GM15510 (cell line): ENCODE results near the gene PPP2R3B.

ENCODE experiments used
- POLR2A ChIP-seq: IDR thresholded peaks from 3 replicates; pipeline ENCODE4 v1.6.1; 2011; ENCODE audit warnings: borderline replicate concordance; ENCODE audit not compliant: insufficient read length; ENCODE audit errors: extremely low read depth

PPP2R3B gene

GRCh38 chrX:362351-362750, 24.4 kb downstream of the PPP2R3B start:
- no peak for TF ChIP-seq POLR2A

DNA sequence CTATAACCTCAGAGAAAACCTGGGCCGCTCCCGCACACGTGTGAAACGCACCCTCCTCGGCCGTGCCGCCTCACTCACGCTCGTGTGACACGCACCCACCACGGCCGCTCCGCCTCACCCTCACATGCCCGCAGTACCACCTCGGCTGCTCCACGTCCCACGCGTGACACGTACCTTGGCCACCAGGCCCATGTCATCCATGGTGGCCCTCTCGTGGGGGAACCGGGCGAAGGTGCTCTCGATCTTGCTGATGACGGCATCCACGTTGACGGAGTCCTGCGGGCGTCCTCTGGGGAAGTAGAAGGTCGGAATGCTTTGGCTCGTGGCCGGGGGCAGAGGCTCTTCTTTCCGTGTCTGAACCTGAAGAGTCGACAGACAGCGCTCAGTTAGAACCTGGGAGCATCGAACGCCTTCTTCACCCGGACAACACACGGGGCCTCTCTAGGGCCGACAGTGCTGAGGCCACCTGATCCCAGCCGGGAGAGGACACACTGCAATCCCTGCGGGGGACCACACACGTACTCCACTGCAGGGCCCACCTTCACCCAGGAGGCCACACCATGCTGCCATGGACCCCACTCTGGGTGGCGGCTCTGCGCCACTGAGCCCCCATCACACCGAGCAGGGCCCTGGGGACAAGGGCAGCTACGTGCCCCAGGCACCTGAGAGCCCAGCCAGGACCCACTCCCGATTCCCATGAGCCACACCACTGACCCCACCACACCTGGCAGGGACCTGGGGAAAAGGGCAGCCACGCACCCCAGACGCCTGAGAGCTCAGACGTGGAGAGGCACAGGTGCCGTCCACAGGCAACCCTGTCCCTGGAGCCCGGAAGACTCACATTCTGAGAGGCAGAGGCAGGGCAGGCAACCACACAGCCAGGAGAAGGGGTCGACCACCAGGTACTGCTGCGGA, 25.2 kb downstream of the PPP2R3B start:
- no peak for TF ChIP-seq POLR2A

DNA sequence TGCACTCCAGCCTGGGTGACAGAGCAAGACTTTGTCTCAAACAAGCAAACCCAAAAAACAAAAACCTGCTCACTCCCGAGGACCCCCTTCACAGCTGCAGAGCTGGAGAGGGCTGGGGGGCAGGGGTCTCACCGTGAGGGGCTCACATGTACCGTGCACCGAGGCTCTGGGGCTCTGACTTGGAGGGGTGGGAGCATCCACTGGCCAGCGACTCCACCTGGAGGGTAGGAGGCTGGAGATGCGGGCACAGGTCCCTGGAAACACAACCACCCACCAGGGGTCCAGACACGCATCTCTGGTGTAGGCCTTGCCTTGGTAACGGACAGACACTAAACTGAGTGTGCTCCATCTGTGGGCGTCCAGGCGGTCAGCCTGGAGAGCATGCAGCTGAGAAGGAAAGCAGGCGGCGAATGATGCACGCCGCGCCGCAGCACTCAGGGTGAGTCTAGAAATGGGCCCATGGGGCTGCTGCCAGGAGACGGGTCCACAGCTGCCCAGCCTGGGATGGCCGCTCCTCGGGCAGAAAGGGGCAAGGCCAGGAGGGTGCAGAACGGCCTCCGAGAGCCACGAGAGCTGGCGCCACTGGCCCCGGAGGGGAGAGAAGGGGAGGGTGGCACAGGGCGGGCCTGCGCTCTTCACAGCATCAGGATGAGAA, 26.1 kb downstream of the PPP2R3B start:
- no peak for TF ChIP-seq POLR2A

DNA sequence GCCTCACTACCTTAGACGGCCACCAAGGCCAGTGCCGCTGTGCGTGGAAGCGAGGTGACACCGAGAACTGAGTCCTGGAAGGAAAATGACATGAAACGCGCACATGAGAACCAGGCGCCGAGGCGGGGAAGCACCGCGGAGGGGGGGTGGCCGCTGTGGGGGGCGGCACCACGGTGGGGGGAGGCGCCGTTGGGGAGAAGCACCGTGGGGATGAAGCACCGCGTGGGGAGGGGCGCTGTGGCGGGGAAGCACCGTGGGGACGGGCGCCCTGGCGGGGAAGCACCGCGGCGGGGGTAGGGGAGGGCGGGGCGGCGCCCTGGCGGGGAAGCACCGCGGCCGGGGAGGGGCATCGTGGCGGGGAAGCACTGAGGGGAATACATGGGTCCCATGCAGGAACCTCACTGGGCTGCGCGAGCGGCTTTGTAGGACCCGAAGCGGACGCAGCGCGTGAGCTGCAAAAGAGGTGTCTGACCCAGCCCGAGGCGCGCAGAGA, 28.0 kb downstream of the PPP2R3B start:
- no peak for TF ChIP-seq POLR2A

- no peak for TF ChIP-seq POLR2A
Observed at GRCh38 chrX:357693-358471, 28.8 kb downstream of the PPP2R3B start.

GRCh38 chrX:357035-357692, 29.5 kb downstream of the PPP2R3B start:
- TF ChIP-seq POLR2A = no peak

- no peak for TF ChIP-seq POLR2A
Observed at GRCh38 chrX:356385-357034, 30.2 kb downstream of the PPP2R3B start.

DNA sequence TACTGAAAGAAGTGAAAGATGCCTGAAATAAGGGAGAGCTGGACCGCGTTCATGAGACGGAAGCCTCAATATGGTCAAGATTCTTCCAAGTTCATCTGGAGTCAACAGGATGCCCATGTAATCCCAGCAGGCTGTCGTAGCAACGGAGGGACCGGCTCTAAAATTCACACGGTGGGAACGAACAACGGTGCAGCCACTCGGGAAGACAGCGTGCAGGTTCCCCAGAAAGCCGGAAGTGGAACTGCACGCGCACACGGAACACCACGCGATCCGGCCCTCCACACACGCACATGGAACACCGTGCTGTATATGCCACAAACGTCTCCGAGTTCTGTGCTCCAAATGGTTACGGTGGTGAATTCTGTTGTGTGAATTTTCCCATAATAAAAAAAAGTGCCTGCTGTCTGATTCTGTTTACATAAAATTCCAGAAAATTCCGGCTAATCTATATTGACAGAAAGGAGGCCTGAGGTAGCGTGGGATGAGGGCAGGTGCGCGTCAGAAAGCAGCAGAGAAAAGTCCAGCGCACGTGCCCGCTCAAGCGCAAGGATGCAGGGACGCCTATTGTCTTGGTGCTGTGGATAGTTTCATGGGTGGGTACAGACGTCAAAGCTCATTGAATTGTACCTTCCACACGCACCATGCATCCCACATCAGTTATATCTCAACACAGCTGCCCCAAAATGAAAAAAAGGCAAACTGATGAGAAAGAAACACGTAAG, 31.2 kb downstream of the PPP2R3B start:
- TF ChIP-seq POLR2A = no peak

GRCh38 chrX:353566-354535, 32.9 kb downstream of the PPP2R3B start:
- TF ChIP-seq POLR2A = no peak

DNA sequence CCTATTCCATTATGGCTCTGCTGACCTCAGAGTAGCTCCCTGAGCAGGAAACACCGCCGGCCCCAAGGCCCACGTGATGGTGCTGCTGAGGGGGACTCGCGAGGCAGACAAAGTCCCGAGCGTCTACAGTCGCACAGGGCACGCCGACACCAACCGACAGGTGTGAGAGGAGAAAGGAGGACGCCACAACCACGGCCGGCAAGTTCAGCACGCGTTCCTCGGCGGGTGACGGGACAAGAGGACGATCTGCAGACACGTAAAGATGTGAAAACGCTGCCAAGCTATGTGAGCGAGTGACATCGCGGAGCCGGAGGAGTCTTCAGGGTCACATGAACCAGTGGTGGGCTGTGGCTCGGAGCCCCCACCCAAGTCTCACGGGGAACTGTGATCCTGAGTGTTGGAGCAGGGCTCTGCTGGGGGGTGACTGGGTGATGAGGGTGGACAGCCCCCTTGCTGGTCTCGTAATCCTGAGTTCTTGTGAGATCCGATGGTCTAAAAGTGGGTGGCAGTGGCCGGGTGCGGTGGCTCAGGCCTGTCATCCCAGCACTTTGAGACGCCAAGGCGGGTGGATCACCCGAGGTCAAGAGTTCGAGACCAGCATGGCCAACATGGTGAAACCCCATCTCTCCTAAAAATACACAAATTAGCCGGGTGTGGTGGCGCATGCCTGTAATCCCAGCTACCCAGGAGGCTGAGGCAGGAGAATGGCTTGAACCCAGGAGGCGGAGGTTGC, 34.0 kb downstream of the PPP2R3B start:
- no peak for TF ChIP-seq POLR2A

DNA sequence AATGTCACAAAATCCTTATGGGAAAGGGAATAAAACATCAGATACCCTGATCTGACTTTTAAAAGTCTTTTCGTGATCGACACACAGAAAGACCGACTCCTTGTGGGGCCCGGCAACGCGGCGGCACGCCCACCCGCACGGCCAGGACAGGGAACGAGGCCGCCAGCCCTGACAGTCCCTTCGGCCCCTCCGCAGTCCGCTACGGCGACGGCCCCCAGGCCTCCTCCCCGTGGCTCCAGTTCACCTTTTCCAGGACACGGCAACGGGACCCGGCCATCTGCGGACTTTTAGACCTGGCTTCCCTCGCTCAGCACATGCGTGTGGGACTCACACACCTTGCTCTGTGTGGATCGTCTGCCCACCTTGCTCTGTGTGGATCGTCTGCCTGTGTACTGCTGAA, 34.5 kb downstream of the PPP2R3B start:
- TF ChIP-seq POLR2A = no peak

- TF ChIP-seq POLR2A = no peak
Observed at GRCh38 chrX:351736-352135, 35.0 kb downstream of the PPP2R3B start.
